SK-N-SH (cell line): ENCODE measurements around the gene CRELD2. TPM values are rescaled to one million over a fixed set of nuclear protein-coding genes. Genes with fewer than 3 reads are reported as not detected.

ENCODE experiments used
- CTCF ChIA-PET: fragments of 300-600, 350-600 bp; formaldehyde crosslinking; extraction: SDS; loops from one replicate; lab custom pipeline; 2021; lab: Yijun Ruan, JAX
- POLR2A ChIA-PET: fragments of 350-600 bp; sonication (Branson Sonifier 250); formaldehyde crosslinking; extraction: SDS; loops from one replicate; lab custom pipeline; 2020; ENCODE audit warnings: antibody characterized with exemption, inconsistent platforms; lab: Yijun Ruan, JAX
- DNase-seq: peaks from one replicate; pipeline ENCODE4 v3.0.0; 2012
- H2AFZ ChIP-seq: fragments of 200-600 bp; sonication (generic); 2 replicates; pipeline ENCODE4 v1.8.1; 2016; ENCODE audit warnings: antibody characterized with exemption, mild to moderate bottlenecking, low read depth
- H3F3A ChIP-seq: fragments of 200-600 bp; sonication (generic); replicated peaks from 2 replicates; pipeline ENCODE3; 2016; ENCODE audit warnings: antibody characterized with exemption, mild to moderate bottlenecking; ENCODE audit not compliant: insufficient read depth
- H3K27ac ChIP-seq, 2 experiments: fragments of 200-500 bp in 1 of 2; fragments of 200-600 bp in 1 of 2; sonication (Bioruptor generic) in 1 of 2; sonication (generic), shearing (Covaris generic) in 1 of 2; 2 replicates each; pipeline versions ENCODE4 v1.5.1 to v1.6.1; 2014 to 2016; ENCODE audit warnings: low read depth in 2 of 2, inconsistent platforms in 1 of 2, low read length in 1 of 2, mild to moderate bottlenecking in 1 of 2, mixed read lengths in 1 of 2
- H3K27me3 ChIP-seq: fragments of 200-600 bp; sonication (generic), shearing (Covaris generic); 2 replicates; pipeline ENCODE4 v1.6.1; 2016; ENCODE audit warnings: mixed run types; ENCODE audit not compliant: insufficient read depth
- H3K36me3 ChIP-seq, 2 experiments: fragments of 200-500 bp in 1 of 2; fragments of 200-600 bp in 1 of 2; sonication (Bioruptor generic) in 1 of 2; sonication (generic) in 1 of 2; replicated peaks in 1 of 2; 2 replicates each; pipeline versions ENCODE3 to v1.5.1; 2014 to 2016; ENCODE audit warnings: low read length in 1 of 2, mild to moderate bottlenecking in 1 of 2; ENCODE audit not compliant: insufficient read depth in 2 of 2, control insufficient read depth in 1 of 2
- H3K4me1 ChIP-seq, 2 experiments: fragments of 200-500 bp in 1 of 2; fragments of 200-600 bp in 1 of 2; sonication (Bioruptor generic) in 1 of 2; sonication (generic), shearing (Covaris generic) in 1 of 2; 2 replicates each; pipeline versions ENCODE4 v1.5.1 to v1.6.1; 2014 to 2016; ENCODE audit warnings: low read depth in 1 of 2, low read length in 1 of 2, mixed run types in 1 of 2; ENCODE audit not compliant: insufficient read depth in 2 of 2, control insufficient read depth in 1 of 2
- H3K4me2 ChIP-seq: fragments of 200-600 bp; sonication (generic), shearing (Covaris generic); 2 replicates; pipeline ENCODE4 v1.6.1; 2017; ENCODE audit warnings: mixed run types
- H3K4me3 ChIP-seq, 2 experiments: fragments of 200-500 bp in 1 of 2; fragments of 200-600 bp in 1 of 2; sonication (Bioruptor generic) in 1 of 2; sonication (generic), shearing (Covaris generic) in 1 of 2; 2 replicates each; pipeline versions ENCODE4 v1.5.1 to v1.8.1; 2014 to 2016; ENCODE audit warnings: low read depth in 2 of 2, inconsistent platforms in 1 of 2, low read length in 1 of 2, mild to moderate bottlenecking in 1 of 2, mixed read lengths in 1 of 2, moderate library complexity in 1 of 2
- H3K79me2 ChIP-seq: fragments of 200-600 bp; sonication (generic); 2 replicates; pipeline ENCODE4 v1.8.1; 2017; ENCODE audit warnings: mild to moderate bottlenecking; ENCODE audit not compliant: insufficient read depth
- H3K9ac ChIP-seq: fragments of 200-600 bp; sonication (generic); 2 replicates; pipeline ENCODE4 v1.6.1; 2017; ENCODE audit warnings: mixed run types
- H3K9me2 ChIP-seq: fragments of 200-600 bp; sonication (generic); 2 replicates; pipeline ENCODE4 v1.6.1; 2017; ENCODE audit warnings: mixed run types
- H3K9me3 ChIP-seq: fragments of 200-600 bp; sonication (generic); 2 replicates; pipeline ENCODE4 v1.6.1; 2017; ENCODE audit warnings: mixed run types, mild to moderate bottlenecking, moderate library complexity
- H4K20me1 ChIP-seq: fragments of 200-600 bp; sonication (generic); 2 replicates; pipeline ENCODE4 v1.6.1; 2017; ENCODE audit warnings: mild to moderate bottlenecking, mixed run types; ENCODE audit not compliant: insufficient read depth
- EP300 ChIP-seq, 2 experiments: IDR thresholded peaks; 2 replicates each; pipeline versions ENCODE4 v1.4.0 to v1.6.1; 2012; ENCODE audit warnings: borderline replicate concordance in 1 of 2, low read depth in 1 of 2, low read length in 1 of 2
- EZH2phosphoT487 ChIP-seq: fragments of 200-600 bp; sonication (generic); IDR thresholded peaks from 2 replicates; pipeline ENCODE4 v1.6.1; 2017; ENCODE audit warnings: low read depth, mixed run types, mild to moderate bottlenecking, antibody characterized with exemption, moderate library complexity, borderline replicate concordance
- JUND ChIP-seq: IDR thresholded peaks from 2 replicates; pipeline ENCODE4 v1.4.0; 2012
- MXI1 ChIP-seq: IDR thresholded peaks from 2 replicates; pipeline ENCODE4 v1.6.1; 2012; ENCODE audit warnings: mild to moderate bottlenecking, low read depth, low read length, improper control_type of control experiment
- NFIC ChIP-seq: IDR thresholded peaks from 2 replicates; pipeline ENCODE4 v1.4.0; 2012; ENCODE audit warnings: borderline replicate concordance
- POLR2AphosphoS5 ChIP-seq: IDR thresholded peaks from 2 replicates; pipeline ENCODE4 v1.6.1; 2012; ENCODE audit warnings: low read depth, low read length
- RCOR1 ChIP-seq: fragments of 150-350 bp; IDR thresholded peaks from 2 replicates; pipeline ENCODE4 v1.6.1; 2017; ENCODE audit warnings: antibody characterized with exemption, low read length
- SMC3 ChIP-seq: IDR thresholded peaks from 2 replicates; pipeline ENCODE4 v1.6.1; 2012; ENCODE audit warnings: low read depth, low read length, improper control_type of control experiment
- TAF1 ChIP-seq: IDR thresholded peaks from 2 replicates; pipeline ENCODE4 v1.6.1; 2012; ENCODE audit warnings: low read depth, mild to moderate bottlenecking, low read length, moderate library complexity, borderline replicate concordance
- TCF12 ChIP-seq: IDR thresholded peaks from 2 replicates; pipeline ENCODE4 v1.4.0; 2012
- TEAD4 ChIP-seq: IDR thresholded peaks from 2 replicates; pipeline ENCODE4 v1.4.0; 2012; ENCODE audit warnings: mild to moderate bottlenecking, borderline replicate concordance; ENCODE audit not compliant: insufficient read depth
- YY1 ChIP-seq: IDR thresholded peaks from 2 replicates; pipeline ENCODE4 v1.4.0; 2012; ENCODE audit warnings: low read depth, mild to moderate bottlenecking
- WGBS: methylation state at CpG from one replicate; pipeline ENCODE4 v1.1.6; 2017; ENCODE audit warnings: low lambda C conversion rate; 5-methylcytosine and 5-hydroxymethylcytosine counted together
- polyA plus RNA-seq, 3 experiments: library from polyadenylated mRNA; depleted of rRNA; stranded (reverse); fragments of >200 nt; gene quantifications; 2 replicates each; pipeline ENCODE4 v1.2.3, GENCODE V29; 2012
- TF ChIP-seq, protein P1 (sequence below): IDR thresholded peaks from 2 replicates; pipeline ENCODE4; 2012
- TF ChIP-seq, protein P2 (sequence below): fragments of 200-600 bp; sonication (generic); IDR thresholded peaks from 2 replicates; pipeline ENCODE4 v1.6.1; 2017; ENCODE audit warnings: antibody characterized with exemption, mild to moderate bottlenecking, moderate library complexity
- TF ChIP-seq, protein P3 (sequence below): IDR thresholded peaks from 2 replicates; pipeline ENCODE4 v1.4.0; 2012; ENCODE audit warnings: low read depth, borderline replicate concordance
- TF ChIP-seq, protein P4 (sequence below): fragments of 150-350 bp; IDR thresholded peaks from 2 replicates; pipeline ENCODE4 v1.6.1; 2016; ENCODE audit warnings: mild to moderate bottlenecking, low read depth, low read length

The CRELD2 gene
- polyA plus RNA-seq, 1 of the 3 experiments (the other 2 are of a cell fraction) = 113 TPM

DNA sequence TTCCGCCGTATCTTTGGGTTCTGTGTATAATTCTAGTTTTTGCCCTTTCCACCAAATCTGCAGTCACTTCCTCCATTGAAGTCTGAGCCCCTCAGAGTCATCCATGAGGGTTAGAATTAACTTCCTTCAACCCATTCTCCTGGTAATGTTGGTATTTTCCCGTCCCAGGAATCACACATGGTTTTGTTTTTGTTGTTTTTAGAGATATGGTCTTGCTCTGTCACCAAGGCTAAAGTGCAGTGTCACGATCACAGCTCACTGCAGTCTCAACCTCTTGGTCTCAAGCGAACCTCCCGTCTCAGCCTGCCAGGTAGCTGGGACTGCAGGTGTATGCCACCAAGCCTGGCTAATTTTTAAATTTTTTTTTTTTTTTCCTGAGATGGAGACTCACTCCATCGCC, 46.1 kb upstream of the CRELD2 start:
- peaks cover 100% of the 10 kb centered on the region for H3K79me2 ChIP-seq
- no peaks in the 10 kb centered on the region for H3K9me3 ChIP-seq
- peaks cover 0 to 23% of the 10 kb centered on the region in 2 experiments for H3K36me3 ChIP-seq
- no peaks in the 10 kb centered on the region for H3K9me2 ChIP-seq
- H3K9ac ChIP-seq = no peak overlapping the region
- WGBS = 95% methylated on average over 7 of the region's 7 CpGs
- ChIA-PET POLR2A (no interaction called here), CTCF (no interaction called here)
- H3K27me3 ChIP-seq = no peaks in the 10 kb centered on the region
- DNase-seq = no peak
- H3K27ac ChIP-seq = no peak overlapping the region
- H4K20me1 ChIP-seq = peaks cover 56% of the 10 kb centered on the region
- H3F3A ChIP-seq = no peaks in the 10 kb centered on the region
- no peaks in the 10 kb centered on the region for H3K4me1 ChIP-seq
- H3K4me3 ChIP-seq = no peak overlapping the region
- H3K4me2 ChIP-seq = no peak overlapping the region
- TF ChIP-seq MXI1 = no peak
- no peak for TF ChIP-seq TAF1
- TF ChIP-seq, protein P1, sequence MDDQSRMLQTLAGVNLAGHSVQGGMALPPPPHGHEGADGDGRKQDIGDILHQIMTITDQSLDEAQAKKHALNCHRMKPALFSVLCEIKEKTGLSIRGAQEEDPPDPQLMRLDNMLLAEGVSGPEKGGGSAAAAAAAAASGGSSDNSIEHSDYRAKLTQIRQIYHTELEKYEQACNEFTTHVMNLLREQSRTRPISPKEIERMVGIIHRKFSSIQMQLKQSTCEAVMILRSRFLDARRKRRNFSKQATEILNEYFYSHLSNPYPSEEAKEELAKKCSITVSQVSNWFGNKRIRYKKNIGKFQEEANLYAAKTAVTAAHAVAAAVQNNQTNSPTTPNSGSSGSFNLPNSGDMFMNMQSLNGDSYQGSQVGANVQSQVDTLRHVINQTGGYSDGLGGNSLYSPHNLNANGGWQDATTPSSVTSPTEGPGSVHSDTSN = no peak
- TF ChIP-seq SMC3 = no peak
- TF ChIP-seq TCF12 = no peak
- TF ChIP-seq, protein P2, sequence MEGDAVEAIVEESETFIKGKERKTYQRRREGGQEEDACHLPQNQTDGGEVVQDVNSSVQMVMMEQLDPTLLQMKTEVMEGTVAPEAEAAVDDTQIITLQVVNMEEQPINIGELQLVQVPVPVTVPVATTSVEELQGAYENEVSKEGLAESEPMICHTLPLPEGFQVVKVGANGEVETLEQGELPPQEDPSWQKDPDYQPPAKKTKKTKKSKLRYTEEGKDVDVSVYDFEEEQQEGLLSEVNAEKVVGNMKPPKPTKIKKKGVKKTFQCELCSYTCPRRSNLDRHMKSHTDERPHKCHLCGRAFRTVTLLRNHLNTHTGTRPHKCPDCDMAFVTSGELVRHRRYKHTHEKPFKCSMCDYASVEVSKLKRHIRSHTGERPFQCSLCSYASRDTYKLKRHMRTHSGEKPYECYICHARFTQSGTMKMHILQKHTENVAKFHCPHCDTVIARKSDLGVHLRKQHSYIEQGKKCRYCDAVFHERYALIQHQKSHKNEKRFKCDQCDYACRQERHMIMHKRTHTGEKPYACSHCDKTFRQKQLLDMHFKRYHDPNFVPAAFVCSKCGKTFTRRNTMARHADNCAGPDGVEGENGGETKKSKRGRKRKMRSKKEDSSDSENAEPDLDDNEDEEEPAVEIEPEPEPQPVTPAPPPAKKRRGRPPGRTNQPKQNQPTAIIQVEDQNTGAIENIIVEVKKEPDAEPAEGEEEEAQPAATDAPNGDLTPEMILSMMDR = no peak
- no peak for TF ChIP-seq NFIC
- no peak overlapping the region for H2AFZ ChIP-seq

DNA sequence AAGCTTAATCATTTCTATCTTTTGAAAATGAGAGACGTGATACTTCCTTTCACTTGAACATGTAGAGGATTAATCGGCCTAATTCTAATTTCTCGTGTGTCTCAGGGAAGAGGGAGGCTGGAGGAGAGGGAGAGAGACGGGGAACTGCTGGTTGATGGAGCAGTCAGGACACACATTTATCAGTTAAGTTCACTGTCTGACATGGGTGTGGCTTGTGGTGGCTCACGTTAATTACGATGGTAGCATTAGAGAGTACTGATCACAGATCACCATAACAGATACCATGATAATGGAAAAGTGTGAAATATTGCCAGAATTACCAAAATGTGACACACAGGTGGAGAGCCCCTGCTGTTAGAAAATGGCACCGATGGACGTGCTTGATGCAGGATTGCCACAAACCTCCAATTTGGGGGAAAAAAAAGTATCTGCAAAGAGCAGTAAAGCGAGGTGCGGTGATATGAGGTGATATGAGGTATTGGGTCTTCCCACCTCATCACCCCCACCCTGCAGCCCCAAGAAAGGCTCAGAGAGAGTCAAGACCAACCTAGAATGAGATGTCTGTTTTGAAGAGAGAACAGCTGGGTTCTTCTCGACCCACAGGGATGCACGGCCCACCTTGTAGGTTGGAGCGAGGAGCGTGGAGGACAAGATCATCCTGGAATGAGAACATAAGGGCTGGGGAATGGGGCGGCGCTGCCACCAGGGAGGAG, 45.0 kb upstream of the CRELD2 start:
- WGBS = 97% methylated on average over 16 of the region's 16 CpGs
- no peaks in the 10 kb centered on the region for H3F3A ChIP-seq
- peaks cover 56% of the 10 kb centered on the region for H4K20me1 ChIP-seq
- H3K27me3 ChIP-seq = no peaks in the 10 kb centered on the region
- H3K27ac ChIP-seq = no peak overlapping the region
- H3K9ac ChIP-seq = no peak overlapping the region
- H3K79me2 ChIP-seq = peaks cover 100% of the 10 kb centered on the region
- TF ChIP-seq NFIC (no peak), RCOR1 (no peak), MXI1 (no peak), YY1 (no peak), EZH2phosphoT487 (no peak), POLR2AphosphoS5 (no peak), TEAD4 (no peak), JUND (no peak), SMC3 (no peak), EP300 (IDR thresholded peaks at IDR 0.05; ENCODE audit: borderline replicate concordance in 1 of 2, low read depth in 1 of 2, low read length in 1 of 2) (no peak)
- TF ChIP-seq, protein P3, sequence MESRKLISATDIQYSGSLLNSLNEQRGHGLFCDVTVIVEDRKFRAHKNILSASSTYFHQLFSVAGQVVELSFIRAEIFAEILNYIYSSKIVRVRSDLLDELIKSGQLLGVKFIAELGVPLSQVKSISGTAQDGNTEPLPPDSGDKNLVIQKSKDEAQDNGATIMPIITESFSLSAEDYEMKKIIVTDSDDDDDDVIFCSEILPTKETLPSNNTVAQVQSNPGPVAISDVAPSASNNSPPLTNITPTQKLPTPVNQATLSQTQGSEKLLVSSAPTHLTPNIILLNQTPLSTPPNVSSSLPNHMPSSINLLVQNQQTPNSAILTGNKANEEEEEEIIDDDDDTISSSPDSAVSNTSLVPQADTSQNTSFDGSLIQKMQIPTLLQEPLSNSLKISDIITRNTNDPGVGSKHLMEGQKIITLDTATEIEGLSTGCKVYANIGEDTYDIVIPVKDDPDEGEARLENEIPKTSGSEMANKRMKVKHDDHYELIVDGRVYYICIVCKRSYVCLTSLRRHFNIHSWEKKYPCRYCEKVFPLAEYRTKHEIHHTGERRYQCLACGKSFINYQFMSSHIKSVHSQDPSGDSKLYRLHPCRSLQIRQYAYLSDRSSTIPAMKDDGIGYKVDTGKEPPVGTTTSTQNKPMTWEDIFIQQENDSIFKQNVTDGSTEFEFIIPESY = no peak
- TF ChIP-seq, protein P2 = no peak
- TF ChIP-seq, protein P4, sequence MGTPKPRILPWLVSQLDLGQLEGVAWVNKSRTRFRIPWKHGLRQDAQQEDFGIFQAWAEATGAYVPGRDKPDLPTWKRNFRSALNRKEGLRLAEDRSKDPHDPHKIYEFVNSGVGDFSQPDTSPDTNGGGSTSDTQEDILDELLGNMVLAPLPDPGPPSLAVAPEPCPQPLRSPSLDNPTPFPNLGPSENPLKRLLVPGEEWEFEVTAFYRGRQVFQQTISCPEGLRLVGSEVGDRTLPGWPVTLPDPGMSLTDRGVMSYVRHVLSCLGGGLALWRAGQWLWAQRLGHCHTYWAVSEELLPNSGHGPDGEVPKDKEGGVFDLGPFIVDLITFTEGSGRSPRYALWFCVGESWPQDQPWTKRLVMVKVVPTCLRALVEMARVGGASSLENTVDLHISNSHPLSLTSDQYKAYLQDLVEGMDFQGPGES = no peak
- H3K4me1 ChIP-seq = no peaks in the 10 kb centered on the region
- peaks cover 0 to 23% of the 10 kb centered on the region in 2 experiments for H3K36me3 ChIP-seq
- H3K9me2 ChIP-seq = no peaks in the 10 kb centered on the region
- H3K4me2 ChIP-seq = no peak overlapping the region
- H3K9me3 ChIP-seq = no peaks in the 10 kb centered on the region
- no peak for DNase-seq
- no peak overlapping the region for H3K4me3 ChIP-seq
- H2AFZ ChIP-seq = no peak overlapping the region
- CTCF ChIA-PET = no interaction called here
- POLR2A ChIA-PET = no interaction called here
